Muscle of arm (tissue), 12 donors: Measurements from ENCODE around the gene PCP2. TPM values are rescaled to one million over a fixed set of nuclear protein-coding genes. Genes with fewer than 3 reads are reported as not detected.
A peak's percentile ranks its signal among the peaks of the same experiment; 100 is the strongest.

Experiments used
- DNase-seq: peaks from one replicate; pipeline ENCODE4 v3.0.0-alpha.2; 2013
- polyA plus RNA-seq, 12 donors: library from polyadenylated mRNA; unstranded; fragments of 120-200 nt; gene quantifications; one replicate each; pipeline ENCODE4 v1.2.1, GENCODE V29; 2013; ENCODE audit not compliant: insufficient read length in 12 of 12

Gene PCP2
- polyA plus RNA-seq, 12 donors, result 0.16 to 0.66 (median 0.40) TPM; not detected in 9

DNA sequence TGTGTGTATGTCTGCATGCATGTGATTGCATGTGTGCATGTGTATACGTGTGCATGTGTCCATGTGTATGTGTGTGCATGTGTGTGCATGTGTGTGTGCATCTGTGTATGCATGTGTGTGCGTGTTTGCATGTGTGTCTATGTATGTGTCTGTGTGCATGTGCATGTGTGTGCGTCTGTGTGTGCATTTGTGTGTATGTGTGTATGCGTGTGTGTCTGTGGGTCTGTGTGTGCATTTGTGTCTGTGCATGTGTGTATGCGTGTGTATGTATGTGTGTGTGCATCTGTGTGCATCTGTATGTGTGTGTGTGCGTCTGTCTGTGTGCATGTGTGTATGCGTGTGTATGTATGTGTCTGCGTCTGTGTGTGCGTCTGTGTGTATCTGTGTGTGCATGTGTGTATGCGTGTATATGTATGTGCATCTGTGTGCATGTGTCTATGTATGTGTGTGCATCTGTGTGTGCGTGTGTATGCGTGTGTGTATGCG is 6.4 kb upstream of the PCP2 start:
- DNase-seq, result no peak

DNA sequence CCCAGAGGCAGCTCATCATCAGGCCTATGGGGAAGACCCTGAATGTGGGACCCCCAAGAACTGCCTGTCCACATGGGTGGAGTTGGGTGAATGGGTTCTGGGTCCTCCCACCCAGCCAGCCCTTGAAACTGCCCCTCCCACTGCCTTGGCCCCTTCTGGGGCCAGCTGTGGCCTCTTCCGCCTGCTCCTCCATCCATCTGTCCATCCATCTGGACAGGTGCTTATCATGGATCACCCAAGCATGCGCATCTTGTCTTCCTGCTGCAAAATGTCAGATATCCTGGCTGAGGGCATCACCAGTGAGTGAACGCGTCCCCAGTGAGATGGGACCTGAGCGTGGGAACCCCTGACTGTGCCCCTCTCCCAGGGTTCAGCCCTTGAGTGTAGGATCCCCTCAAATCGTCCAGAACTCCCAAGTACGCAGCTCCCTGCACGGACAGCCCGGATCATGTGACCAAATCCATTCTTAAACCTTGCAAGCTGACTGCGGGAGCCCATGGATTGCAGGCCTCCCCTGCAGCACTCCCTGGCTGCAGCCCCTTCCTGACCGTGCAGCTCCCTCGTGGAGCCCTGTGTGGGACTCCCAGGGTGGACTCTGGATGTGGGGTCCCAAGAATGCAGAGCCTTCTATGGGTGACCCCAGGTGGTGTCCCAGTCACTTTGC is 5.4 kb upstream of the PCP2 start:
- DNase-seq, result no peak

- DNase-seq, result no peak
These were observed 4.1 kb upstream of the PCP2 start for GRCh38 chr19:7637374-7638256.

DNA sequence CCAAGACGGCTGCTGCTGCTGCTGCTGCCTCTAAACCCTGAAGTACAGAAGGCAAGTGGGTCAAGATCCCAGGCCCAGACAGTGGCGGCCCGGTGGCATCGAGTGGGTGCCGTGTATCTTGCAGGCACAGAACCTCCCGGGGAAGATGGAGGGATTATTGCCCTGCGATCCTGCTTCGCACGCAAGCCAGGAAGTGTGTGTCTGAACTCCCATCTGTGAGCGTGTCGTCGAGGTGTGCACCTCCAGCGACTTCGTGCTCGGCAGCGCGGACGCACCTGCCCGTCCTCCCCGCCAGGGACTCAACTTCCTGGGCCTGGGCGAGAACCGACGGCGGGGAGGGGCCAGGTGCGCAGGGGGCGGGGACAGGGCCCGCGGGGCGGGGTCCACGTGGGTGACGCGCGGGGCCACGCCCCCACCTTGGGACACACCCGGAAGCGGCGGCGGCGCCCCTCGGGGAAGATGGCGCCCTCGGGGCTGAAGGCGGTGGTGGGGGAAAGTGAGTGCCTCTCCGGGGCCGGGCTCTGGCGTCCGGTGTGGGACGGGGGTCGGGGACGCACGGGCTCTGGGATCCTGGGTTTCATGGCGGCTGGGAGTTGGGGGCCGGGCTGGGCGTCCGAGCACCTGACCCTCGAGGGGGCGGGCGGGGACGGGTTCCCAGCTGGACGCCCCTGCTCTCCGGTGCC is 3.3 kb upstream of the PCP2 start, which contains the start of gene STXBP2:
STXBP2 (plus strand) TSS at position 420 of the 683 bp plus-strand sequence; CDS start at position 460, 40 bp downstream.
- no peak for DNase-seq

DNA sequence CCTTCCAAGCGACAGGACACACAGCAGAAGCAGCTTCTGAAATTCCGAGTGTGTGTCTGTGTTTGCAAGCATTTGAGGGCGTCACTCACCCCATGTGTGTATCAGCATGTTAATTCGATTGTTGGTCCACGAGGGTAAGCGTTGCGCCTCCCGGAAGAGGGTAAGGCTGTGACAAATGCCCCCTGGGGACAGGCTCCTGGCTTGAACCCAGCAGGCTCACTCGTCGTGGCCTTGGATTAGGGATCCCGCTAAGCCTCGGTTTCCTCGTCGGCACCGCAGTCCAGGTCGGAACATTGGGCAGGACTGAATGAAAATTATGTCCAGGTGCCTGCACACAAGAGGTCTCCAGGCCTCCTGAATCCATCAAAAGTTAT is 2.8 kb upstream of the PCP2 start:
- DNase-seq, result no peak

GRCh38 chr19:7635670-7636069 is 2.2 kb upstream of the PCP2 start:
- no peak for DNase-seq

- no peak for DNase-seq
These were observed 947 bp downstream of the PCP2 start for GRCh38 chr19:7632340-7633203.

GRCh38 chr19:7631577-7631976 is 1.9 kb downstream of the PCP2 start:
- no peak for DNase-seq

DNA sequence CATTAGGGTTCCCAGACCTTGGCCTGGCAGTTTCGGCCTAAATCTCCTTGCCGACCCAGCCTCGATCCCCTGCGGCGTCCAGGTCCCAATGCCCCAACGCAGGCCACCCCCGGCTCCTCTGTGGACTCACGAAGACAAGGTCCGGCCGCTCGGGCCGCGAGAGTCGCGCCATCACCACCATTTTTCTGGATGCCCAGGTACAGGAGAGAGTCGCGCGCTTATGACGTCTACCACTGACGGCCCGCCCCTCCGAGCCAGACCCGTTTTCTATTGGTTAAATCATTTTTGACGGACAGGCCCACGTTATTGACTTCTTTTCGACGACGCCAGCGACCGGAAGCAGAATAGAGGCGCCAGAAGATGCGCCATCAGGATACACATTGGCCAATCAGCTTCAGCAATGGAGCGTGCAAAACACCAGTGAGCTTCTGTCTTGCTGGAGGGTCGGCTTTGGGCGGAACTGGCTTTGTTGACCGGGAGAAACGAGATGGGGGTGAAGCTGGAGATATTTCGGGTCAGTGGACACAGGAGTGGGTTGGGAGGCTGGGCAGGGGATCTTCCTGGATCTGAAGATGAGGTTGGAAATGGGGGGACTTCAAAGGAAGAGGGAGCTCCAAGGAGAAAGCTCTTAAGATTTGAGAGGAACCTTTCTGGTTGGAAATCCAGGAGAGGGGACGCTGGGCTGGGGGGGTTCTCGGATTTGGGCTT is 4.0 kb downstream of the PCP2 start, which contains the start of the genes PET100 and XAB2:
PET100 (plus strand) TSS at position 447 of the 708 bp plus-strand sequence; CDS start at position 488, 41 bp downstream.
XAB2 (minus strand) TSS at position 199 of the 708 bp plus-strand sequence; CDS start at position 181, 18 bp downstream.
- DNase-seq, result peak; percentile 99

DNA sequence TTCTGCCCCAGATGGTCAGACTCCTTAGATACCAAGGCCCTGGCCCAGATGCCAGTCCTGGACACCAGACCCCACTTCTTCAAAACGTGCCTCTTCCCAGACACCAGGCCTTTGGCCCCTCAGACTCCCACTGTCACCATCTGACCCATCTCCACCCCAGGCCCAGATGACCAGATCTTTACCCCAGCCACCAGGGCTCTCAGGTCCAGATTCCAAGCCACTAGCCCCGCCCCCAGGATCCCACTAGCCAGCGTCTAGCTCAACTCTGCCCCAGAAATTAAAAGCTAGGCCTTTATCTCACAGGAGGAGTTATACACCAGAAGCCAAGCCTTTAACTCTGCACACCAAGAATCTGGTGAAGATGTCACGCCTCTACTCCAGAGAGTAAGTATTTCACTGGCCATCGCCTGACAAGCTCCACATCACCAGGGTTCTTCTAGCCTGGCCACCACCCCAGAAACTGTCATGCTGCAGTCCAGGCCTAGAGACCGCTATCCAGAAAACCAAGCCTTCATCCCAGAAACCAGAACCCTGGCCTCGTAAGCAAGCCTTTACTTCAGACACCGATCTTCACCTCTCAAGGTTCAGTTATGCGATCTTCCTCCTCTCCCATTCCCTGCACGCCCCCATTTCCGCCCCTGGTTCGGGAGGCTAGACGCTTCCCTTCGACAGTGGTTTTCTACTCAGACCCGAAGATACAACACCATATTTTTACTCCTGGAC is 4.8 kb downstream of the PCP2 start:
- DNase-seq, result no peak

DNA sequence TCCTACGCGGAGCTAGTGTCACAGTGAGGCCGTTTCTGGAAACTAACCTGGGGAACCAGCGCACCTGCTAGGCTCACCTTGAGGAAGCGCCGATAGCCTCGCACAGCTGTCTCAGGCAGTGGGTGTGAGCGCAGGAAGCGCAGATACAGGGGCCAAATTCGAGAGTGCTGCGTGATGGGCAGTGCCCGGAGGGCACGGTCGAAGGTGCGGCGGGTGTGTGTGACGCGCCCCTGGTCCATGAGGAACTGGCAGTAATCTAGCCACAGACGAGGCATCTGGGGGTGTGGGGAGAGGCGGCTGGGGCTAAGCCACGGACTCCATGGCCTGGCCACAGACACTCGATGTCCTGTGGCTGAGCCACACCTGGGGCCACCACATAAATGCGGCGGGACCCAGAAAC is 6.4 kb downstream of the PCP2 start:
- DNase-seq, result no peak

DNA sequence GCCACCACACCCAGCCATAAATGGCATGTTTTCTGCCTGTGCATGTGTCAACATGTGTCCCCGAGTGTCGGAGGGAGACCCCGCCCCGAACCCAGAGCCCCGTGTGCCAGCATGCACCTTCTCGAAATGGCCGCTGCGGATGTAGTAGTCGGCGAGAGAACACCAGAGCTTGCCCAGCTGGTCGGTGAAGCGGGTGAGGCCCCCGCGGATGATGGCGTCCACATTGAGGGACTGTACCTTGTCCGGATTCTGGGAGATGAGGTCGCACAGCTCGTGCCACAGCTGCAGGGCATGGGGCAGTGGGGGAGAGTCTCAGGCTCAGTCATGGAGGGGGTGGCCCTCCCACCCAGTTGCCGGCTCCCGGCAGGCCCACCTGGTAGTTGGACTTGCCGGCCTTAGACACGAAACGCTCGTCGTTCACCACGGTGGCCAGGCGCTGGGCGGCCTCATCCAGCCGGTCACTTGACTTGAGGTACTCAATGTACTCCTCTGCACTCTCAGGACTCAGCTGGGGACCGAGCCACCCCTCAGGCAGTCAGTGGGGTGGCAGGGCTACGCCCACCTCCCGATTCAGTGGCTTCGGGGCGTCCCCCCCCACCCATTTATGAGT is 7.7 kb downstream of the PCP2 start:
- no peak for DNase-seq

GRCh38 chr19:7624810-7625209 is 8.7 kb downstream of the PCP2 start:
- DNase-seq, result no peak

DNA sequence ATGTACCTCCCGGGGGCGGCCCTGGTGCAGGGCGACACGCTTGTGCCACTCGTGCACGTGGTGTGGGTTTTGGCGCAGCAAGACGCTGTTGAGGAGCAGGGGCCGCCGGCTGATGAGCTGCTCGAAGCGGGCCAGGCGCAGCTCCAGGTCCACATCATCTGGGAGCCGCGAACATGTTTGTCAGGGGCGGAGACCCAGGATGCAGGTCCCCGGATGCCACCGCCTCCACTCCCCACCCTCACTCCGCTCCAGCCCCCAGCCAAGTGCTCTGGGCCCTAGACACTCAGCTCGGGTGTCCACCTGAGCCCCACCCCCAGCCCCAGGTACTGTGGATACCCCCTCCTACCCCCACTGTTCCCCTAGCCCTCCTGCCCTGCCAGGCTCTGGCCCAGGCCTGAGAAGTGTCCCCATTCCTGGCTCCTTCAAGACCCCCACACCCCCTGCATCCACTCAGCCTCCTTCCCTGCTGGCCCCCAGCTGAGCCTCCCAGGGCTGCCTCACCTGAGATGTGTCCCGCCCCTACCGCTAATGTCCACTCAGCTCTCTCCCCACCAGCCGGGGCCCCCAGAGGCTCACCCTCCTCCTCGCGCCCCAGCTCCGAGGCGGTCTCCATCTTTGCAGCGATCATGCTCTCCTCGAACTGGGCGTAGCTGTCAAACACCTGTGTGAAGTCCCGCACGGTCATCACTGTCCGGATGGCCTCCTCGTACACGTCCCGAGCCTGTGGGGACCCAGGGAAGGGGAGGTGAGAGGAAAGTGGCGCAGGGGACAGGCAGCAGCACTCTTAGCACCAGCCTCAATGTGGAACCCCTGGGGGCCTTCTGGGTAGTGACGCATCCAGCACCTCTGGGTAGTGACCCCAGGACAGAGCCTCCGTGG is 9.6 kb downstream of the PCP2 start:
- no peak for DNase-seq

- no peak for DNase-seq
These were observed 10.4 kb downstream of the PCP2 start for GRCh38 chr19:7622933-7623685.

DNA sequence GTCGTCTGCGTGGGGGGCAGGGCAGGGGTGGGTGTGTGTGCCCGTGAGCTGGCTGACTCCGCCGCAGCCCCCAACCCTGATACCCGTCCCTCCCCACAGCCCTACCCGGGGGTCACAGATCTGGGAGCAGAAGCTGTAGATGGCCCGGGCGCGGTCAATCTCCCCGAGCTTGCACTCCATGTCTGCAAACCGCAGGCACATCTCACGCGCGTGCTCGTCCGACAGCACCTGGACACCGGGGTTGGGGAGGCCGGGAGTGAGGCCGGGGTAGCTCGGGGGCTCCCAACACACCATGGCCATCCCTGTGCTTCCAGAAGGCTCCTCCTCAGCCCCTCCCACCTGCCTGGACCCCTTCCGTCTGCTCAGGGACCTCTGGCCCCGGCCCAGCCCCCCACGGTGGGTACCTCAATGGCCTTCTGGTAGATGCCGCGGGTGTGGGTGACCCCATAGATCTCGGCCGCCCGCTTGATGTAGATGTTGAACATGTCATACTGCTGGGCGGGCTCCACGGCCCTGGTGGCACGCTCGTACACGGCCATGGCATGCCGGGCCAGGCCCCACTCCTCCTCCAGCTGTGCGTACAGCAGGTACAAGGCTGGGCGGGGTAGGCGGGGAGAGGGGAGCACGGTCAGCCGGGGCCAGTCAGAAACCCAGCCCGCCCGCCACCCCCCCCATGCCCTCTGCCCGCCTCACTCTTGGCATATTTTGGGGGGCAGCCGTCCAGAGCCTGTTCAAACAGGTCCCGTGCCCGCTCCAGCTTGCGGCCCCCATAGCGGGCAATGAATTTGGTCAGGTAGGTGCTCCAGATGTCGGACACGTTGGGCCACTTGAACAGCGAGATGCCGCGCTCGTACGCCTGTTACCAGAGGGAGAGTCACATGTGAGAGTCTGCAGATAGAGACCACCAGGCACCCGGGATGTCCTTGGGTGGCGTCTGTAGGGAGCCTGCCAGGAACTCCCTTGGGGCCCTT is 12.8 kb downstream of the PCP2 start:
- DNase-seq, result no peak
